Keratinocyte (primary cell): ENCODE measurements around the gene PEPD. TPM values are rescaled to one million over a fixed set of nuclear protein-coding genes. Genes with fewer than 3 reads are reported as not detected.

ENCODE experiments used
- DNase-seq: peaks from one replicate; pipeline ENCODE4 v3.0.0-alpha.2; 2011; ENCODE audit warnings: low read depth, missing footprints, low spot score
- FAIRE-seq: peaks from 2 replicates; lab custom pipeline; 2011; peaks lifted over from hg19 to GRCh38; lab: Jason Lieb, UNC
- H2AFZ ChIP-seq: 2 replicates; pipeline ENCODE4 v1.6.0; 2012; ENCODE audit warnings: low read length, control low read depth, inconsistent platforms; ENCODE audit not compliant: control insufficient read depth
- H3K27ac ChIP-seq: 2 replicates; pipeline ENCODE4 v1.5.1; 2011; ENCODE audit warnings: low read length; ENCODE audit not compliant: control insufficient read depth, insufficient read depth
- H3K27me3 ChIP-seq: 3 replicates; pipeline ENCODE4 v1.6.0; 2011; ENCODE audit warnings: low read length; ENCODE audit not compliant: control insufficient read depth, insufficient read depth; ENCODE audit errors: extremely low read depth
- H3K36me3 ChIP-seq, 2 experiments: 2 replicates in 1 of 2; 3 replicates in 1 of 2; pipeline ENCODE4 v1.5.1; 2011; ENCODE audit warnings: low read length in 2 of 2, mild to moderate bottlenecking in 1 of 2; ENCODE audit not compliant: control insufficient read depth in 2 of 2, insufficient read depth in 2 of 2; ENCODE audit errors: extremely low read depth in 1 of 2
- H3K4me1 ChIP-seq: 3 replicates; pipeline ENCODE4 v1.5.1; 2011; ENCODE audit warnings: low read length; ENCODE audit not compliant: control insufficient read depth, insufficient read depth; ENCODE audit errors: extremely low read depth
- H3K4me2 ChIP-seq: 3 replicates; pipeline ENCODE4 v1.6.0; 2011; ENCODE audit warnings: low read depth, low read length; ENCODE audit not compliant: control insufficient read depth, insufficient read depth; ENCODE audit errors: extremely low read depth
- H3K4me3 ChIP-seq, 3 experiments: fragments of 200-600 bp in 1 of 3; sonication (generic) in 1 of 3; 2 replicates in 2 of 3; 3 replicates in 1 of 3; pipeline ENCODE4 v1.5.1; 2011 to 2016; ENCODE audit warnings: low read length in 3 of 3, mild to moderate bottlenecking in 3 of 3, control low read depth in 2 of 3, inconsistent platforms in 1 of 3, low read depth in 1 of 3, mixed read lengths in 1 of 3, mixed run types in 1 of 3, moderate library complexity in 1 of 3; ENCODE audit not compliant: control insufficient read depth in 2 of 3, insufficient read depth in 2 of 3; ENCODE audit errors: extremely low read depth in 1 of 3
- H3K79me2 ChIP-seq: 2 replicates; pipeline ENCODE4 v1.6.0; 2012; ENCODE audit warnings: low read length; ENCODE audit not compliant: control insufficient read depth, insufficient read depth
- H3K9ac ChIP-seq: 3 replicates; pipeline ENCODE4 v1.6.0; 2011; ENCODE audit warnings: low read length; ENCODE audit not compliant: control insufficient read depth, insufficient read depth; ENCODE audit errors: extremely low read depth
- H3K9me1 ChIP-seq: 3 replicates; pipeline ENCODE4 v1.6.0; 2011; ENCODE audit warnings: low read length; ENCODE audit not compliant: control insufficient read depth, insufficient read depth; ENCODE audit errors: extremely low read depth
- H3K9me3 ChIP-seq: 2 replicates; pipeline ENCODE4 v1.5.1; 2012; ENCODE audit warnings: low read depth, low read length; ENCODE audit not compliant: control insufficient read depth
- H4K20me1 ChIP-seq: 3 replicates; pipeline ENCODE4 v1.6.0; 2011; ENCODE audit warnings: low read length; ENCODE audit not compliant: control insufficient read depth, insufficient read depth; ENCODE audit errors: extremely low read depth
- CTCF ChIP-seq, 3 experiments: IDR thresholded peaks in 1 of 3; conservative IDR thresholded peaks in 1 of 3; optimal IDR thresholded peaks in 1 of 3; 2 replicates in 2 of 3; 3 replicates in 1 of 3; pipeline versions ENCODE3 to v1.5.1; 2011; ENCODE audit warnings: low read length in 3 of 3, mild to moderate bottlenecking in 3 of 3, moderate library complexity in 2 of 3, control low read depth in 1 of 3, inconsistent platforms in 1 of 3; ENCODE audit not compliant: insufficient read depth in 2 of 3; ENCODE audit errors: extremely low read depth in 1 of 3
- EZH2 ChIP-seq: IDR thresholded peaks from one replicate; pipeline ENCODE4 v1.6.1; 2012; ENCODE audit warnings: inconsistent platforms, mild to moderate bottlenecking, low read length, moderate library complexity
- dilution Hi-C: fragments of 300-500 bp; cut with MboI; formaldehyde crosslinking; loops from one replicate; pipeline ENCODE4 v1.7.0; 2020; ENCODE audit warnings: low sequenced_read_pairs; ENCODE audit not compliant: extremely low pct_ligation_motif_present
- polyA plus RNA-seq, 5 experiments: library from polyadenylated mRNA; depleted of rRNA in 3 of 5; stranded (reverse) in 3 of 5; stranded (forward) in 1 of 5; unstranded in 1 of 5; fragments of >200 nt; gene quantifications; 1 replicate in 1 of 5; 2 replicates in 3 of 5; 3 replicates in 1 of 5; pipeline versions ENCODE4 v1.2.1 to v1.2.3, GENCODE V29; 2011 to 2012; ENCODE audit warnings: missing spikeins in 2 of 5, low read depth in 1 of 5, low replicate concordance in 1 of 5

Gene PEPD
- polyA plus RNA-seq, 1 donor (not counting 4 experiments of a cell fraction or from before 2014, with no cell fraction given): 36.9 TPM

GRCh38 chr19:33418461-33418860 lies 103.1 kb downstream of the PEPD start:
- dilution Hi-C loops: no loop called here
- Histone ChIP-seq H3K4me3 (no peak overlapping the region), H4K20me1 (no peaks in the 10 kb centered on the region), H3K4me2 (no peak overlapping the region), H3K79me2 (no peaks in the 10 kb centered on the region), H3K36me3 (no peaks in the 10 kb centered on the region), H3K4me1 (peaks cover 2% of the 10 kb centered on the region), H3K27me3 (no peaks in the 10 kb centered on the region), H3K9me1 (no peaks in the 10 kb centered on the region), H3K27ac (no peak overlapping the region), H2AFZ (no peak overlapping the region), H3K9ac (no peak overlapping the region), H3K9me3 (no peaks in the 10 kb centered on the region)
- FAIRE-seq: no peak
- no peak for DNase-seq
- TF ChIP-seq EZH2 (no peak), CTCF (optimal IDR thresholded peaks at IDR 0.05 in 1 of 3, IDR thresholded peaks at IDR 0.05 in 1 of 3, conservative IDR thresholded peaks at IDR 0.05 in 1 of 3; ENCODE audit: extremely low read depth in 1 of 3, insufficient read depth in 2 of 3, low read length in 3 of 3) (no peak)

GRCh38 chr19:33417751-33418150 lies 103.8 kb downstream of the PEPD start:
- no peak overlapping the region for H3K9ac ChIP-seq
- H3K79me2 ChIP-seq: no peaks in the 10 kb centered on the region
- no peaks in the 10 kb centered on the region for H3K36me3 ChIP-seq
- no peaks in the 10 kb centered on the region for H3K9me3 ChIP-seq
- no peak overlapping the region for H3K4me2 ChIP-seq
- DNase-seq (no peak), FAIRE-seq (no peak)
- peaks cover 2% of the 10 kb centered on the region for H3K4me1 ChIP-seq
- H3K27me3 ChIP-seq: no peaks in the 10 kb centered on the region
- H3K4me3 ChIP-seq: no peak overlapping the region
- no peaks in the 10 kb centered on the region for H4K20me1 ChIP-seq
- H3K9me1 ChIP-seq: no peaks in the 10 kb centered on the region
- H2AFZ ChIP-seq: no peak overlapping the region
- H3K27ac ChIP-seq: no peak overlapping the region
- TF ChIP-seq EZH2 (no peak), CTCF (optimal IDR thresholded peaks at IDR 0.05 in 1 of 3, IDR thresholded peaks at IDR 0.05 in 1 of 3, conservative IDR thresholded peaks at IDR 0.05 in 1 of 3; ENCODE audit: extremely low read depth in 1 of 3, insufficient read depth in 2 of 3, low read length in 3 of 3) (no peak)
- dilution Hi-C loops: no loop called here
